ENCODE data around the gene ANKS6. TPM values are rescaled to one million over a fixed set of nuclear protein-coding genes. Genes with fewer than 3 reads are reported as not detected.
A peak's percentile ranks its signal among the peaks of the same experiment; 100 is the strongest.

ANKS6 gene
- total and polyA plus RNA-seq, 2 of the 4 experiments (the other 2 are of a cell fraction): 9.0 to 23.6 TPM

GRCh38 chr9:98786750-98787510 is 9.4 kb downstream of the ANKS6 start:
- Histone ChIP-seq H3K14ac (replicated peaks; ENCODE audit: low read depth, low read length) (no peak overlapping the region), H2BK20ac (ENCODE audit: low read depth, low read length) (no peak overlapping the region), H3K4me3 (ENCODE audit: insufficient read depth, low read depth, low read length) (no peak overlapping the region), H2BK120ac (ENCODE audit: low read depth, low read length) (no peak overlapping the region), H4K20me1 (ENCODE audit: insufficient read depth, low read length) (peaks cover 19% of the 10 kb centered on the region), H2AK5ac (ENCODE audit: low read depth, low read length) (no peak overlapping the region), H3K9me3 (ENCODE audit: control insufficient read depth, insufficient read depth, low read length) (no peaks in the 10 kb centered on the region), H3K36me3 (ENCODE audit: control insufficient read depth, insufficient read depth, low read length) (peaks cover 31% of the 10 kb centered on the region), H4K91ac (ENCODE audit: insufficient read depth, low read depth, low read length) (no peak overlapping the region), H3K18ac (ENCODE audit: low read depth, low read length) (no peak overlapping the region), H3K9ac (ENCODE audit: low read depth, low read length) (no peak overlapping the region), H3K4ac (ENCODE audit: low read depth, low read length) (no peak overlapping the region), H3K27me3 (ENCODE audit: control insufficient read depth, insufficient read depth, low read length) (no peaks in the 10 kb centered on the region), H4K5ac (ENCODE audit: low read depth, low read length) (no peak overlapping the region), H3K56ac (ENCODE audit: extremely low read depth, insufficient read depth, low read length) (no peak overlapping the region), H3K79me1 (ENCODE audit: low read depth in 1 of 2, low read length in 2 of 2) (peaks cover 31 to 51% of the 10 kb centered on the region in 2 experiments), H2BK5ac (ENCODE audit: low read depth, low read length, poor library complexity, severe bottlenecking) (no peak overlapping the region), H2BK15ac (ENCODE audit: low read depth, low read length) (no peak overlapping the region), H3K23ac (ENCODE audit: low read depth, low read length) (no peak overlapping the region), H3K27ac (ENCODE audit: insufficient read depth, low read length) (no peak overlapping the region), H2AFZ (replicated peaks; ENCODE audit: low read length, poor library complexity) (no peak overlapping the region), H4K8ac (ENCODE audit: low read depth in 2 of 2, low read length in 2 of 2) (no peak overlapping the region), H3K4me2 (ENCODE audit: low read depth, low read length) (no peak overlapping the region), H3K4me1 (ENCODE audit: control insufficient read depth, insufficient read depth, low read length) (peaks cover 4% of the 10 kb centered on the region), H2AK9ac (replicated peaks; ENCODE audit: low read depth, low read length, poor library complexity) (peak overlapping the region; percentile 15), H3K9me1 (ENCODE audit: insufficient read depth, low read length) (peaks cover 18% of the 10 kb centered on the region)
- ChIA-PET CTCF (no interaction called here), POLR2A (ENCODE audit: unreplicated experiment) (no interaction called here)
- DNase-seq (no peak), ATAC-seq (ENCODE audit: low read depth) (no peak)
- intact Hi-C loops (cut with micrococcal nuclease): no loop called here
- in situ Hi-C loops (cut with MboI; ENCODE audit: low sequenced_read_pairs): no loop called here
- dilution Hi-C loops (cut with HindIII; ENCODE audit: low sequenced_read_pairs, unreplicated experiment): no loop called here
- TF ChIP-seq ELK1 (IDR thresholded peaks at IDR 0.05; ENCODE audit: borderline replicate concordance, low read depth, low read length): no peak
- no peak for TF ChIP-seq USF2 (IDR thresholded peaks at IDR 0.05; ENCODE audit: low read depth, low read length)
- TF ChIP-seq CEBPB (IDR thresholded peaks at IDR 0.05; ENCODE audit: low read depth, low read length): peak; percentile 70
- BruUV-seq (replicated peaks): no TSS peak
- 100% methylated on average over 1 of the region's 4 CpGs; no CpG with 5 or more reads in 1 of the 2 experiments for WGBS, 2 experiments (ENCODE audit: extremely low coverage in 2 of 2, insufficient read length in 1 of 2)

All from IMR-90 (cell line).